ENCODE results near the gene TBC1D9B. TPM values are rescaled to one million over a fixed set of nuclear protein-coding genes. Genes with fewer than 3 reads are reported as not detected.

The TBC1D9B gene
- total RNA-seq, 4 donors from 2014 or later: 71.4 to 125 (median 100) TPM

- DNase-seq (ENCODE audit: low spot score in 2 of 2): no peak
- H3K4me3 ChIP-seq (ENCODE audit: low read depth, poor library complexity, severe bottlenecking): no peak overlapping the region
- 78 to 81% methylated on average over 7 to 8 of the region's 8 CpGs for WGBS, 2 donors
- intact Hi-C loops (cut with DNase I; ENCODE audit: low total_unique reads): no loop called here
- TF ChIP-seq, protein P1, sequence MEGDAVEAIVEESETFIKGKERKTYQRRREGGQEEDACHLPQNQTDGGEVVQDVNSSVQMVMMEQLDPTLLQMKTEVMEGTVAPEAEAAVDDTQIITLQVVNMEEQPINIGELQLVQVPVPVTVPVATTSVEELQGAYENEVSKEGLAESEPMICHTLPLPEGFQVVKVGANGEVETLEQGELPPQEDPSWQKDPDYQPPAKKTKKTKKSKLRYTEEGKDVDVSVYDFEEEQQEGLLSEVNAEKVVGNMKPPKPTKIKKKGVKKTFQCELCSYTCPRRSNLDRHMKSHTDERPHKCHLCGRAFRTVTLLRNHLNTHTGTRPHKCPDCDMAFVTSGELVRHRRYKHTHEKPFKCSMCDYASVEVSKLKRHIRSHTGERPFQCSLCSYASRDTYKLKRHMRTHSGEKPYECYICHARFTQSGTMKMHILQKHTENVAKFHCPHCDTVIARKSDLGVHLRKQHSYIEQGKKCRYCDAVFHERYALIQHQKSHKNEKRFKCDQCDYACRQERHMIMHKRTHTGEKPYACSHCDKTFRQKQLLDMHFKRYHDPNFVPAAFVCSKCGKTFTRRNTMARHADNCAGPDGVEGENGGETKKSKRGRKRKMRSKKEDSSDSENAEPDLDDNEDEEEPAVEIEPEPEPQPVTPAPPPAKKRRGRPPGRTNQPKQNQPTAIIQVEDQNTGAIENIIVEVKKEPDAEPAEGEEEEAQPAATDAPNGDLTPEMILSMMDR (IDR thresholded peaks at IDR 0.05): no peak
- TF ChIP-seq POLR2A (IDR thresholded peaks at IDR 0.05): no peak
Observed at GRCh38 chr5:179817470-179817840, 90.2 kb downstream of the TBC1D9B start.

DNA sequence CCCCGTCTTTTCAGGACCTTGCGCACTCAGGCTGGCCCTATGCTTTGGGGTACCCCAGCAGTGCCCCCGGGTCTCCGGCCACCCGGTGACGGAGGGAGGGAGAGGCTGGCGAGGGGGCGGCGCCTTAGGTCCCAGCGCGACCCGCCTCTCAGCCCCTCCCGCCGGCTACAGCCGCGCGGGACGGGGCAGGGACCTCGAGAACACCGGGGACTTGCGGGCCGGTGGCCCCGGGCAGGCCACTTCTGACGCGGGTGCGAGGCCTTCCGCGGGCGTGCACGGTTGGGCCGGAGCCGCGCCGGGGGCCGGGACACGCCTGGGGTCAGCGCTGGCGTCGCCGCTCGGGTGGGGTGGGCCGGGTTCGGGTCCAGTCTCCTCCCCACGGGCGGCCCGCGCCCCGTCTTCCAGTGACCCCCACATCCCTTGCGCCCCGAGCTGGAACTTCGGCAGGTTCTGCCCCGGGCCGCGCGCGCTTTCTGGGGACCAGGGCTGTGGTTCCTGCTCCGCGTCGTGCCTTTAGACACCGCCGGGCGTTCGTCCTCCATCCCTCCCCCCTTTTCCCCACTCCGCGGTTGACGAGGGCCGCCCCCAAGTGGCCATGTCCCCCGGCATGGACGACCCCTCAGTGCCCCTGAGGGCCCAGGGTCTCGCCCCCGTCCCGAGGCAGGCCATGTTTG lies 90.8 kb downstream of the TBC1D9B start:
- intact Hi-C loops (cut with DNase I; ENCODE audit: low total_unique reads): no loop called here
- H3K4me3 ChIP-seq (ENCODE audit: low read depth, poor library complexity, severe bottlenecking): peak overlapping the region; percentile 4
- 4 to 9% methylated on average over 15 to 43 of the region's 72 CpGs for WGBS, 2 donors
- no peak for DNase-seq (ENCODE audit: low spot score in 2 of 2)
- TF ChIP-seq POLR2A (IDR thresholded peaks at IDR 0.05): no peak
- TF ChIP-seq, protein P1 (IDR thresholded peaks at IDR 0.05): no peak

- H3K4me3 ChIP-seq (ENCODE audit: low read depth, poor library complexity, severe bottlenecking): no peak overlapping the region
- WGBS, 2 donors: 69 to 80% methylated on average over 23 of the region's 23 CpGs
- intact Hi-C loops (cut with DNase I; ENCODE audit: low total_unique reads): no loop called here
- DNase-seq (ENCODE audit: low spot score in 2 of 2): no peak
- TF ChIP-seq, protein P1 (IDR thresholded peaks at IDR 0.05): no peak
- TF ChIP-seq POLR2A (IDR thresholded peaks at IDR 0.05): no peak
Observed at GRCh38 chr5:179816401-179816795, 91.3 kb downstream of the TBC1D9B start.

- no peak overlapping the region for H3K4me3 ChIP-seq (ENCODE audit: low read depth, poor library complexity, severe bottlenecking)
- DNase-seq (ENCODE audit: low spot score in 2 of 2): no peak
- WGBS, 2 donors: 96% methylated on average over 21 of the region's 21 CpGs
- TF ChIP-seq POLR2A (IDR thresholded peaks at IDR 0.05): no peak
- TF ChIP-seq, protein P1 (IDR thresholded peaks at IDR 0.05): no peak
- intact Hi-C loops (cut with DNase I; ENCODE audit: low total_unique reads): no loop called here
Observed at GRCh38 chr5:179815491-179816249, 92.0 kb downstream of the TBC1D9B start.

DNA sequence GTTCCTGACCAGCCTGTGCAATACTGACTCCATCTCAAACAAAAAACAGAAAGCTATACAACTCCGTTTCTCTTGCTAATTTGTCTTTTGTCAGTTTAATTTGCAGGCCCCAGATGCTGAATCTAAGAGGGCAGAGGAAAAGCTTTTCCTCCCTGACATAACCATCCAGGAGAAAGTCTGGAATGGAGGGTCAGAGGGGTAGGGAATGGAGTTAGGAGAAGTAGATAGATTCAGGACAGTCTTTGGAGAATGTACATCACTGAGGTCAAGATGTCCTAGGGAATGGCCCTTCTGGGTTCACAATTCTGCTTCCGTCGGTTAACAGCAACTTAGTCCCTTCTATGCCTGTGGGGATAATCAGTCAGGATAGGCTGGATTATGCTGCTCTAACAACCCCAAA lies 93.6 kb downstream of the TBC1D9B start:
- TF ChIP-seq, protein P1 (IDR thresholded peaks at IDR 0.05): no peak
- no peak for TF ChIP-seq POLR2A (IDR thresholded peaks at IDR 0.05)

More for the DNA sequence above, 93.6 kb downstream of the TBC1D9B start:
- intact Hi-C loops (cut with DNase I; ENCODE audit: low total_unique reads): no loop called here
- no peak overlapping the region for H3K4me3 ChIP-seq (ENCODE audit: low read depth, poor library complexity, severe bottlenecking)
- 74 to 80% methylated on average over 3 of the region's 3 CpGs for WGBS, 2 donors
- no peak for DNase-seq (ENCODE audit: low spot score in 2 of 2)

Measured in lower leg skin (tissue), 4 donors.